ENCODE results near the gene HLA-DMB. TPM values are rescaled to one million over a fixed set of nuclear protein-coding genes. Genes with fewer than 3 reads are reported as not detected.
A peak's percentile ranks its signal among the peaks of the same experiment; 100 is the strongest.

Gene HLA-DMB
- total and polyA plus RNA-seq, 10 of the 15 experiments (the other 5 are each of a cell fraction or from before 2014, with no cell fraction given): 114 to 173 (median 150) TPM

DNA sequence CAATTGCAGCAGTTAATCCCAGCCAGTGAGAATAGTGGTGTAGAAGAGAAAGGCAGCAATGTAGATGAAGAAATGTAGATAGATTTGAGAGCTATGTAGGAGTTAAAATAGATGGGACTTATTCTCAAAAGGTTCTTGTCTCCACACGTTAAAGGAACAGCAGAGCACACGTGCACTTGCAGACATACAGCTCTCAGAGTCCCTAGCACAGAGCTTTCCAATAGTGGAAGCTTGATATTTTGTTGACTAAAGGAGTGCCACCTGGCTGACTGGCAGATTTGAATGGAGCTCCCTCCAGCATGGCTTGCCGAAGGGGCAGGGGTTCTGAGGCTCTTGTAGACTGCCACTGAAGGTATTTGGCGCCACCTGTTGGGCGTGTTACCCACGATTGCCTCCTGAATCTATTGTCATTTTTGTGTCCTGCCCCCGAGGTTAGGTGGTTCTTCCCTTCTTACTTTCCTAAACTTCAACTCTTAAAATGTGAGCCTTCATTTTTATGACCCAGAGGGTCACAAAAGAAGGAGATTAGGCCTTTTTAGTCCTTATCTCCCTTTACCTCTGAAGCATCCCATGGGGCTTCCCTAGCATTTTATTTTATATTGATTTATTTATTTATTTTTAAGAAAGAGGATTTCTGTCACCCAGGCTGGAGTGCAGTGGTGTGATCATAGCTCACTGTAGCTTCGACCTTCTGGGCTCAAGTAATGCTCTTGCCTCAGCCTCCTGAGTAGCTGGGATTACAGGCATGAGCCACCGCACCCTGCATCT, 44.0 kb upstream of the HLA-DMB start:
- SMC1A ChIA-PET (ENCODE audit: uncharacterized antibody, unreplicated experiment): interaction anchor here (0.7 to 9.4 kb wide), 49 partner anchors 8 to 570 kb away, joined by 3 to 195 read pairs (median 7); partner anchors contain the start of genes BRD2, HLA-DMA, HLA-DMB and HLA-DPB1
- Histone ChIP-seq H3K9me3 (replicated peaks; ENCODE audit: control insufficient read depth, insufficient read depth, low read length) (no peaks in the 10 kb centered on the region), H3K27me3 (replicated peaks in 1 of 2; ENCODE audit: control insufficient read depth in 2 of 2, insufficient read depth in 2 of 2, low read length in 1 of 2) (no peaks in the 10 kb centered on the region), H3K27ac (ENCODE audit: control insufficient read depth, insufficient read depth) (no peak overlapping the region), H3K4me2 (ENCODE audit: control insufficient read depth, insufficient read depth) (no peak overlapping the region), H3K9ac (ENCODE audit: control insufficient read depth, insufficient read depth, low read length) (no peak overlapping the region), H4K20me1 (ENCODE audit: control insufficient read depth, insufficient read depth) (no peaks in the 10 kb centered on the region), H3K79me2 (ENCODE audit: control insufficient read depth, insufficient read depth, low read length) (peaks cover 1% of the 10 kb centered on the region; the same call in 1 of the 2 replicates), H3K4me3 (no peak overlapping the region), H2AFZ (ENCODE audit: control insufficient read depth, low read depth, low read length) (no peak overlapping the region), H3K36me3 (ENCODE audit: control insufficient read depth in 2 of 2, insufficient read depth in 2 of 2, low read length in 1 of 2) (peaks cover 11% of the 10 kb centered on the region in 2 experiments), H3K4me1 (ENCODE audit: control insufficient read depth, insufficient read depth, low read length) (peaks cover 7% of the 10 kb centered on the region; the same call in 1 of the 2 replicates)
- FAIRE-seq (peak; percentile 80), ATAC-seq (peak; percentile 83), DNase-seq (ENCODE audit: low read depth, low spot score) (no peak)
- POLR2A ChIA-PET: interaction anchor here (0.5 to 4.8 kb wide), 17 partner anchors 10 to 360 kb away, joined by 3 to 42 read pairs (median 5); partner anchors contain the start of genes BRD2, HLA-DMA and TAP1
- RAD21 ChIA-PET (ENCODE audit: unreplicated experiment): interaction anchor here (0.5 to 9.0 kb wide), 46 partner anchors 8 to 198 kb away, joined by 3 to 135 read pairs (median 5); partner anchors contain the start of genes BRD2, HLA-DMA, HLA-DMB and HLA-DOB
- in situ Hi-C loops (cut with MboI): loop anchor here (5.0 kb wide), 1 partner anchor 98 kb away; no protein-coding TSS in a partner anchor
- intact Hi-C loops (cut with micrococcal nuclease; ENCODE audit: unreplicated experiment): loop anchor here (1.0 to 2.0 kb wide), 4 partner anchors 32 to 147 kb away; partner anchors contain the start of genes HLA-DMA and TAP2
- CTCF ChIA-PET: interaction anchor here (0.6 to 9.2 kb wide), 68 partner anchors 9 to 572 kb away, joined by 3 to 367 read pairs (median 5); partner anchors contain the start of genes BRD2, HLA-DMA, HLA-DMB and HLA-DPA1
- WGBS (ENCODE audit: insufficient coverage, insufficient replicate concordance, low lambda C conversion rate, missing lambda C conversion rate): 12% methylated on average over 9 of the region's 9 CpGs
- no TSS peak for BruUV-seq (replicated peaks)
- TF ChIP-seq SMC3 (IDR thresholded peaks at IDR 0.05; ENCODE audit: borderline replicate concordance, low read length): peak; percentile 96
- TF ChIP-seq CHD2 (IDR thresholded peaks at IDR 0.05; ENCODE audit: borderline replicate concordance, low read depth, low read length): no peak
- TF ChIP-seq, protein P1, sequence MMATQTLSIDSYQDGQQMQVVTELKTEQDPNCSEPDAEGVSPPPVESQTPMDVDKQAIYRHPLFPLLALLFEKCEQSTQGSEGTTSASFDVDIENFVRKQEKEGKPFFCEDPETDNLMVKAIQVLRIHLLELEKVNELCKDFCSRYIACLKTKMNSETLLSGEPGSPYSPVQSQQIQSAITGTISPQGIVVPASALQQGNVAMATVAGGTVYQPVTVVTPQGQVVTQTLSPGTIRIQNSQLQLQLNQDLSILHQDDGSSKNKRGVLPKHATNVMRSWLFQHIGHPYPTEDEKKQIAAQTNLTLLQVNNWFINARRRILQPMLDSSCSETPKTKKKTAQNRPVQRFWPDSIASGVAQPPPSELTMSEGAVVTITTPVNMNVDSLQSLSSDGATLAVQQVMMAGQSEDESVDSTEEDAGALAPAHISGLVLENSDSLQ (IDR thresholded peaks at IDR 0.05): peak; percentile 53; the same call in 1 of the 2 replicates
- TF ChIP-seq, protein P2, sequence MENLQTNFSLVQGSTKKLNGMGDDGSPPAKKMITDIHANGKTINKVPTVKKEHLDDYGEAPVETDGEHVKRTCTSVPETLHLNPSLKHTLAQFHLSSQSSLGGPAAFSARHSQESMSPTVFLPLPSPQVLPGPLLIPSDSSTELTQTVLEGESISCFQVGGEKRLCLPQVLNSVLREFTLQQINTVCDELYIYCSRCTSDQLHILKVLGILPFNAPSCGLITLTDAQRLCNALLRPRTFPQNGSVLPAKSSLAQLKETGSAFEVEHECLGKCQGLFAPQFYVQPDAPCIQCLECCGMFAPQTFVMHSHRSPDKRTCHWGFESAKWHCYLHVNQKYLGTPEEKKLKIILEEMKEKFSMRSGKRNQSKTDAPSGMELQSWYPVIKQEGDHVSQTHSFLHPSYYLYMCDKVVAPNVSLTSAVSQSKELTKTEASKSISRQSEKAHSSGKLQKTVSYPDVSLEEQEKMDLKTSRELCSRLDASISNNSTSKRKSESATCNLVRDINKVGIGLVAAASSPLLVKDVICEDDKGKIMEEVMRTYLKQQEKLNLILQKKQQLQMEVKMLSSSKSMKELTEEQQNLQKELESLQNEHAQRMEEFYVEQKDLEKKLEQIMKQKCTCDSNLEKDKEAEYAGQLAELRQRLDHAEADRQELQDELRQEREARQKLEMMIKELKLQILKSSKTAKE (IDR thresholded peaks at IDR 0.05; ENCODE audit: low read depth, poor library complexity, severe bottlenecking): peak; percentile 50
- 0 out of 3 replicates have a peak, but pooled peaks have one; percentile 49 for TF ChIP-seq POU2F2 (IDR thresholded peaks at IDR 0.05; ENCODE audit: borderline replicate concordance, low read depth, low read length)
- TF ChIP-seq TCF7 (IDR thresholded peaks at IDR 0.05; ENCODE audit: borderline replicate concordance): no peak
- peak; percentile 38; the same call in 1 of the 2 replicates for TF ChIP-seq POLR2AphosphoS2 (IDR thresholded peaks at IDR 0.05; ENCODE audit: low read depth, low read length)
- peak; percentile 93 for TF ChIP-seq RAD21 (IDR thresholded peaks at IDR 0.05; ENCODE audit: insufficient read depth, low read depth, low read length)
- TF ChIP-seq, protein P3, sequence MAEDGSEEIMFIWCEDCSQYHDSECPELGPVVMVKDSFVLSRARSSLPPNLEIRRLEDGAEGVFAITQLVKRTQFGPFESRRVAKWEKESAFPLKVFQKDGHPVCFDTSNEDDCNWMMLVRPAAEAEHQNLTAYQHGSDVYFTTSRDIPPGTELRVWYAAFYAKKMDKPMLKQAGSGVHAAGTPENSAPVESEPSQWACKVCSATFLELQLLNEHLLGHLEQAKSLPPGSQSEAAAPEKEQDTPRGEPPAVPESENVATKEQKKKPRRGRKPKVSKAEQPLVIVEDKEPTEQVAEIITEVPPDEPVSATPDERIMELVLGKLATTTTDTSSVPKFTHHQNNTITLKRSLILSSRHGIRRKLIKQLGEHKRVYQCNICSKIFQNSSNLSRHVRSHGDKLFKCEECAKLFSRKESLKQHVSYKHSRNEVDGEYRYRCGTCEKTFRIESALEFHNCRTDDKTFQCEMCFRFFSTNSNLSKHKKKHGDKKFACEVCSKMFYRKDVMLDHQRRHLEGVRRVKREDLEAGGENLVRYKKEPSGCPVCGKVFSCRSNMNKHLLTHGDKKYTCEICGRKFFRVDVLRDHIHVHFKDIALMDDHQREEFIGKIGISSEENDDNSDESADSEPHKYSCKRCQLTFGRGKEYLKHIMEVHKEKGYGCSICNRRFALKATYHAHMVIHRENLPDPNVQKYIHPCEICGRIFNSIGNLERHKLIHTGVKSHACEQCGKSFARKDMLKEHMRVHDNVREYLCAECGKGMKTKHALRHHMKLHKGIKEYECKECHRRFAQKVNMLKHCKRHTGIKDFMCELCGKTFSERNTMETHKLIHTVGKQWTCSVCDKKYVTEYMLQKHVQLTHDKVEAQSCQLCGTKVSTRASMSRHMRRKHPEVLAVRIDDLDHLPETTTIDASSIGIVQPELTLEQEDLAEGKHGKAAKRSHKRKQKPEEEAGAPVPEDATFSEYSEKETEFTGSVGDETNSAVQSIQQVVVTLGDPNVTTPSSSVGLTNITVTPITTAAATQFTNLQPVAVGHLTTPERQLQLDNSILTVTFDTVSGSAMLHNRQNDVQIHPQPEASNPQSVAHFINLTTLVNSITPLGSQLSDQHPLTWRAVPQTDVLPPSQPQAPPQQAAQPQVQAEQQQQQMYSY (CRISPR knock-in tag; IDR thresholded peaks at IDR 0.05): no peak
- no peak; the same call in 1 of the 2 replicates for TF ChIP-seq HCFC1 (IDR thresholded peaks at IDR 0.05; ENCODE audit: low read length)
- peak; percentile 16; the same call in 1 of the 2 replicates for TF ChIP-seq RUNX3 (IDR thresholded peaks at IDR 0.05; ENCODE audit: low read length)
- TF ChIP-seq, protein P4, sequence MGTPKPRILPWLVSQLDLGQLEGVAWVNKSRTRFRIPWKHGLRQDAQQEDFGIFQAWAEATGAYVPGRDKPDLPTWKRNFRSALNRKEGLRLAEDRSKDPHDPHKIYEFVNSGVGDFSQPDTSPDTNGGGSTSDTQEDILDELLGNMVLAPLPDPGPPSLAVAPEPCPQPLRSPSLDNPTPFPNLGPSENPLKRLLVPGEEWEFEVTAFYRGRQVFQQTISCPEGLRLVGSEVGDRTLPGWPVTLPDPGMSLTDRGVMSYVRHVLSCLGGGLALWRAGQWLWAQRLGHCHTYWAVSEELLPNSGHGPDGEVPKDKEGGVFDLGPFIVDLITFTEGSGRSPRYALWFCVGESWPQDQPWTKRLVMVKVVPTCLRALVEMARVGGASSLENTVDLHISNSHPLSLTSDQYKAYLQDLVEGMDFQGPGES (IDR thresholded peaks at IDR 0.05): peak; percentile 29; the same call in 1 of the 2 replicates
- TF ChIP-seq POLR2A (IDR thresholded peaks at IDR 0.05; ENCODE audit: low read depth, low read length): no peak

Measured in GM12878 (cell line).